GM19238 (cell line): ENCODE measurements around the gene ATXN2L.
A peak's percentile ranks its signal among the peaks of the same experiment; 100 is the strongest.
"Not testable (repeated sequence)": the region's sequence is repeated elsewhere in the genome, so short reads cannot be mapped to it uniquely, and the experiment has no call there.

Source experiments
- DNase-seq: peaks from one replicate; pipeline ENCODE4 v3.0.0; 2011; ENCODE audit warnings: low spot score; ENCODE audit not compliant: insufficient read length

The ATXN2L gene

GRCh38 chr16:28872952-28873351, 50.2 kb downstream of the ATXN2L start:
- no peak for DNase-seq

- peak; percentile 63 for DNase-seq
Observed at GRCh38 chr16:28873543-28874201, 50.9 kb downstream of the ATXN2L start.

- DNase-seq: no peak
Observed at GRCh38 chr16:28874406-28874805, 51.6 kb downstream of the ATXN2L start.

- no peak for DNase-seq
Observed at GRCh38 chr16:28875134-28876018, 52.6 kb downstream of the ATXN2L start.

- DNase-seq: no peak
Observed at GRCh38 chr16:28876019-28876659, 53.3 kb downstream of the ATXN2L start.

GRCh38 chr16:28876973-28877654, 54.3 kb downstream of the ATXN2L start:
- no peak for DNase-seq

- no peak for DNase-seq
Observed at GRCh38 chr16:28877655-28878000, 54.8 kb downstream of the ATXN2L start.

GRCh38 chr16:28878083-28878926, 55.5 kb downstream of the ATXN2L start, which contains the start of gene ATP2A1:
TSS of gene ATP2A1 (plus strand) at chr16:28878488. CDS start at chr16:28878672, 184 bp downstream.
- DNase-seq: no peak

GRCh38 chr16:28879261-28879840, 56.6 kb downstream of the ATXN2L start:
- peak; percentile 37 for DNase-seq

GRCh38 chr16:28879841-28880588, 57.2 kb downstream of the ATXN2L start:
- peak; percentile 98 for DNase-seq

- no peak for DNase-seq
Observed at GRCh38 chr16:28880589-28880915, 57.8 kb downstream of the ATXN2L start.

GRCh38 chr16:28880955-28881354, 58.2 kb downstream of the ATXN2L start:
- DNase-seq: no peak

- not testable (repeated sequence) for DNase-seq
Observed at GRCh38 chr16:28881565-28881964, 58.8 kb downstream of the ATXN2L start.

- DNase-seq: no peak
Observed at GRCh38 chr16:28882551-28883160, 59.9 kb downstream of the ATXN2L start.

GRCh38 chr16:28883221-28883996, 60.6 kb downstream of the ATXN2L start:
- no peak for DNase-seq

- no peak for DNase-seq
Observed at GRCh38 chr16:28884045-28884444, 61.2 kb downstream of the ATXN2L start.
